ENCODE data around the gene GNB5.
"Not testable (repeated sequence)": the region's sequence is repeated elsewhere in the genome, so short reads cannot be mapped to it uniquely, and the experiment has no call there.

The GNB5 gene

DNA sequence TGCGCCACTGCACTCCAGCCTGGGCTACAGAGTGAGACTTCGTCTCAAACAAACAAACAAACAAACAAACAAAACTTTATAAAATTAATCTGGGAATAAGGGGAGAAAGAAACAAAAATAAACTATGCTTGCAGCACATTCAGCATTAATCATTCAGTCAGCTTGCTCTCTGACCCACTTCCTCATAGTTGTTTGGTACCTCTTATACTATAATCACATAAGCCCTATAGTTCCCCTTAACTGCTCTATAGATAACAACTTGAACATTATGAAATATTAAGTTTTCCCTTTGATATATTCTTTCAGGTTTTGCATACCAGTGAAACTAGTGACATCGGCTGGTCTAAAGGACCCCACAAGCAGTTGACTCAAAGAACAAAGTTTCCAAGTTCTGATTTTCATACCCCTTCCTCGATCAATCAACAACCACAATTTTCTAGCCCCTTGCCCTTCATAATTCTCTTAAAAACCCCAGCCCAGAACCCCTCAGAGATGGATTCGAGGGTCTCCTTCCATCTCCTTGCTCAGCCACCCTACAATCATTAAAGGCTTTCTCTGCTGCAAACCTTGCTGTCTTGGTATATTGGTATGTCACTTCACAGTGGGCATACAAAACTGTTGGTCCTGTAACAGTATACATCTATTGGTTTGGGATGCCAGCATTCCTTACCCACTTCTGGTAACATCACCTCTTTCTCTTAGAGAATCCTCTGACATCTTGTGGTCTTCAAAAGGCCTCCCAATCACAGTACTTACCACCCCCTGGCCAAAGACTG lies 105.0 kb downstream of the GNB5 start:
- no peak overlapping the region for H3K4me2 ChIP-seq (ENCODE audit: low read length)
- H3K9ac ChIP-seq, result no peak overlapping the region
- H3K27ac ChIP-seq, result no peak overlapping the region
- no peak overlapping the region for H2AFZ ChIP-seq
- H3K4me1 ChIP-seq, result no peaks in the 10 kb centered on the region
- no peaks in the 10 kb centered on the region for H3K9me3 ChIP-seq (ENCODE audit: control insufficient read depth, low read length)
- H3K27me3 ChIP-seq (ENCODE audit: control insufficient read depth, insufficient read depth, low read length), result no peaks in the 10 kb centered on the region
- no peaks in the 10 kb centered on the region for H3K79me2 ChIP-seq
- no peaks in the 10 kb centered on the region for H3K36me3 ChIP-seq (ENCODE audit: control insufficient read depth, insufficient read depth, low read length)
- TF ChIP-seq, protein P1, sequence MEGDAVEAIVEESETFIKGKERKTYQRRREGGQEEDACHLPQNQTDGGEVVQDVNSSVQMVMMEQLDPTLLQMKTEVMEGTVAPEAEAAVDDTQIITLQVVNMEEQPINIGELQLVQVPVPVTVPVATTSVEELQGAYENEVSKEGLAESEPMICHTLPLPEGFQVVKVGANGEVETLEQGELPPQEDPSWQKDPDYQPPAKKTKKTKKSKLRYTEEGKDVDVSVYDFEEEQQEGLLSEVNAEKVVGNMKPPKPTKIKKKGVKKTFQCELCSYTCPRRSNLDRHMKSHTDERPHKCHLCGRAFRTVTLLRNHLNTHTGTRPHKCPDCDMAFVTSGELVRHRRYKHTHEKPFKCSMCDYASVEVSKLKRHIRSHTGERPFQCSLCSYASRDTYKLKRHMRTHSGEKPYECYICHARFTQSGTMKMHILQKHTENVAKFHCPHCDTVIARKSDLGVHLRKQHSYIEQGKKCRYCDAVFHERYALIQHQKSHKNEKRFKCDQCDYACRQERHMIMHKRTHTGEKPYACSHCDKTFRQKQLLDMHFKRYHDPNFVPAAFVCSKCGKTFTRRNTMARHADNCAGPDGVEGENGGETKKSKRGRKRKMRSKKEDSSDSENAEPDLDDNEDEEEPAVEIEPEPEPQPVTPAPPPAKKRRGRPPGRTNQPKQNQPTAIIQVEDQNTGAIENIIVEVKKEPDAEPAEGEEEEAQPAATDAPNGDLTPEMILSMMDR (IDR thresholded peaks at IDR 0.05), result no peak
- no peak overlapping the region for H3K4me3 ChIP-seq (ENCODE audit: low read depth, low read length)

DNA sequence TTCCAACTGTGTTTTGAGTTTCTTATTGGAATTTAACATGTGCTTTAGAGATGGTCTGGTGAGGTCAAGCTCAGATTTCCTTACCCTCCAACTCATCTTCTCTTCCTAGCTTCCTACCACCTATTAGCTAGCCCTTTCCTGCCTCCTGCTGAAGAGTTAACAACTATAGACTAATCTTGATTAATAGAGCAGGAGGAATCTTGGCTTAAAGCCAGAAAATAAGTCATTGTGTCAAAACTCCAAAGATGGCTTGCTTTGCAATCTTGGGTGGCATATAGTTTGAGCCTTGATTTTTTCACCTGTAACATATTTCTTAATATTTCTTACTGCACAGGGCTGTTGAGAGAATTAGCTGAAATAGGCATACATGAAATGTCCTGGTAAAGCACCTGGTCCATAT lies 105.9 kb downstream of the GNB5 start:
- no peaks in the 10 kb centered on the region for H3K36me3 ChIP-seq (ENCODE audit: control insufficient read depth, insufficient read depth, low read length)
- no peak overlapping the region for H3K9ac ChIP-seq
- H3K27ac ChIP-seq, result no peak overlapping the region
- no peaks in the 10 kb centered on the region for H3K79me2 ChIP-seq
- no peak overlapping the region for H3K4me3 ChIP-seq (ENCODE audit: low read depth, low read length)
- no peaks in the 10 kb centered on the region for H3K4me1 ChIP-seq
- no peaks in the 10 kb centered on the region for H3K9me3 ChIP-seq (ENCODE audit: control insufficient read depth, low read length)
- no peak overlapping the region for H2AFZ ChIP-seq
- no peaks in the 10 kb centered on the region for H3K27me3 ChIP-seq (ENCODE audit: control insufficient read depth, insufficient read depth, low read length)
- no peak overlapping the region for H3K4me2 ChIP-seq (ENCODE audit: low read length)
- TF ChIP-seq, protein P1 (IDR thresholded peaks at IDR 0.05), result no peak

DNA sequence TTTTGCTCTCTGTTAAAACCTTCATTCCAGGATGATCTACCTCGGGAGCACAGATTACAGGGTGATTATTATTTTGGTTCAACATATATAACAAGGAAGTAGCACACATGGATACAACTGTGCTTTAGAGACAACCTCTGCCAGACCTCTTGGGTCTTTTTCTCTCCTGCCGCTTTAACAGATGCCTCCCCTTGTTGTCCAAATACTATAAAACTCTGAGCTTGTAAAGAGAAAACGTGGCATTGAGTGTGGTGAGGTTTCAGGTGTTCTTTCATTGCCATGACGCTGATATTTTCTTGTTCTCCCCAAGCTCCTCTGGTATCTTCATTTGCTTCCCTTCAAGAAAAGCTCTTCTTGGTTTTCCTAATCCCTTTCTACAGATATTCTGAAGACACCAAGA lies 107.6 kb downstream of the GNB5 start:
- Histone ChIP-seq H3K36me3 (ENCODE audit: control insufficient read depth, insufficient read depth, low read length) (no peaks in the 10 kb centered on the region), H3K27ac (no peak overlapping the region), H3K27me3 (ENCODE audit: control insufficient read depth, insufficient read depth, low read length) (no peaks in the 10 kb centered on the region), H3K4me3 (ENCODE audit: low read depth, low read length) (no peak overlapping the region), H3K4me2 (ENCODE audit: low read length) (no peak overlapping the region), H3K9ac (no peak overlapping the region), H3K9me3 (ENCODE audit: control insufficient read depth, low read length) (no peaks in the 10 kb centered on the region), H3K4me1 (no peaks in the 10 kb centered on the region), H3K79me2 (no peaks in the 10 kb centered on the region), H2AFZ (no peak overlapping the region)
- TF ChIP-seq, protein P1 (IDR thresholded peaks at IDR 0.05), result no peak

DNA sequence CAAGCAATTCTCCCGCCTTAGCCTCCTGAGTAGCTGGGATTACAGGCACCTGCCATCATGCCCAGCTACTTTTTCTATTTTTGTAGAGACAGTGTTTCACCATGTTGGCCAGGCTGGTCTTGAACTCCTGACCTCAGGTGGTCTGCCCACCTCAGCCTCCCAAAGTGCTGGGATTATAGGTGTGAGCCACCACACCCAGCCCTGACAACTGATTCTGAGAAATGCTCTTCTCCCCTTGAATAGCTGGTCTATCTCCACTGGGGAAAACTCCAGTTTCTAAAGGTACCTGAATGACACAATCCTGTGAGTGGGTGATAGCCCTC lies 108.2 kb downstream of the GNB5 start:
- not testable (repeated sequence) for H3K4me1 ChIP-seq; H3K9me3 ChIP-seq (ENCODE audit: control insufficient read depth, low read length); H3K27ac ChIP-seq; H2AFZ ChIP-seq; H3K4me3 ChIP-seq (ENCODE audit: low read depth, low read length); H3K4me2 ChIP-seq (ENCODE audit: low read length); H3K9ac ChIP-seq; H3K36me3 ChIP-seq (ENCODE audit: control insufficient read depth, insufficient read depth, low read length); H3K27me3 ChIP-seq (ENCODE audit: control insufficient read depth, insufficient read depth, low read length); H3K79me2 ChIP-seq

DNA sequence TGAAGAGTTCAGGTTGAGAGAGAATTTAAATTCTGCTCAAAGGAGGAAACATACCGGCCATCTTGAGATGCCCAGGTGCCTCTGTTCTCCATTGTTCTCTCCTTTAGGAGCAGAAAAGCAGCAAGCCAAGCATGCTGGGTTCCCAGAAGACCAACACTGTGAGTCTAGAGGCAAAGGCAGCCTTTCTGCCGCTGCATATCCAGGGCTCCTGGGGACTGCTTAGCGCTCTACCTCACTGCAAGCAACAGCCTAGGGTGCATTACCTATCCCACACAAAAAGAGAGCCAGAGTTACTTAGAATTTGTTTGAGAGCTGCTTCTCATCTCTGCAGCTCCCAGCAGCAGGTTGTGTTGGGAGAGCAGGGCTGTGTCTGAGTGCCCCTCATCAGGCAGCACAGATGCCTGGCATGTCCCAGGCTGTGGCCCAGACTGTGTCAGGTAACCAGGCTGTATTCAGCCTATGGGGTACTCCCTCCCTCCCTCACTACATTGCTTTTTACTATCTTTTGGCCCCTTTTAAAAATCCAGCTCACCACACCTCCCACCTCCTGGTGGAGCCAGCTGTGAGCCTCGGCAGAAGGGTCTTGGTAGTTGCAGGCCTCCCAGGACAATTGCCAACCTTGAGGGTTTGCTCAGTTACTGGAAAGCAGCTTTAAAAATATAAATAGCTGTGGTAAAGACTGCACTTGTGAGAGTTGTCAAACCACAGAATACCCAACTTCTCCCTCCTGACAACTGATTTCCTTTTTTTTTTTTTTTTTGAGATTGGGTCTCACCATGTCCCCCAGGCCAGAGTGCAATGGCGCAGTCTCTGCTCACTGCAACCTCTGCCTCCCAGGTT lies 108.8 kb downstream of the GNB5 start:
- Histone ChIP-seq H3K9ac (no peak overlapping the region), H3K4me2 (ENCODE audit: low read length) (no peak overlapping the region), H3K27ac (no peak overlapping the region), H3K27me3 (ENCODE audit: control insufficient read depth, insufficient read depth, low read length) (no peaks in the 10 kb centered on the region), H3K79me2 (no peaks in the 10 kb centered on the region), H3K4me1 (no peaks in the 10 kb centered on the region), H3K4me3 (ENCODE audit: low read depth, low read length) (no peak overlapping the region), H3K9me3 (ENCODE audit: control insufficient read depth, low read length) (no peaks in the 10 kb centered on the region), H2AFZ (no peak overlapping the region), H3K36me3 (ENCODE audit: control insufficient read depth, insufficient read depth, low read length) (no peaks in the 10 kb centered on the region)
- TF ChIP-seq, protein P1 (IDR thresholded peaks at IDR 0.05), result no peak
